GM23248 (cell line): Measurements from ENCODE around the gene CADM3. TPM values are rescaled to one million over a fixed set of nuclear protein-coding genes. Genes with fewer than 3 reads are reported as not detected.

Source experiments
- DNase-seq: peaks from one replicate; pipeline ENCODE4 v3.0.0-alpha.2; 2015
- H2AFZ ChIP-seq: fragments of 200-600 bp; sonication (generic); 2 replicates; pipeline ENCODE4 v1.6.1; 2016; ENCODE audit warnings: antibody characterized with exemption
- H3F3A ChIP-seq: fragments of 200-600 bp; sonication (generic); 2 replicates; pipeline ENCODE4 v1.6.1; 2016; ENCODE audit warnings: mild to moderate bottlenecking, antibody characterized with exemption, mixed run types; ENCODE audit not compliant: insufficient read depth
- H3K27ac ChIP-seq: fragments of 200-600 bp; sonication (generic); 2 replicates; pipeline ENCODE4 v1.5.1; 2016; ENCODE audit warnings: mild to moderate bottlenecking
- H3K27me3 ChIP-seq: fragments of 200-600 bp; sonication (generic); replicated peaks from 2 replicates; pipeline ENCODE4 v1.6.1; 2016; ENCODE audit warnings: mild to moderate bottlenecking; ENCODE audit not compliant: insufficient read depth
- H3K36me3 ChIP-seq: fragments of 200-600 bp; sonication (generic); 2 replicates; pipeline ENCODE4 v1.6.1; 2016; ENCODE audit warnings: low read depth, mild to moderate bottlenecking
- H3K4me1 ChIP-seq: fragments of 200-600 bp; sonication (generic); 2 replicates; pipeline ENCODE4 v1.6.1; 2016; ENCODE audit warnings: mild to moderate bottlenecking; ENCODE audit not compliant: insufficient read depth
- H3K4me2 ChIP-seq: fragments of 200-600 bp; sonication (generic); one replicate; pipeline ENCODE4 v1.6.1; 2016; ENCODE audit warnings: mild to moderate bottlenecking; ENCODE audit not compliant: unreplicated experiment
- H3K4me3 ChIP-seq: fragments of 200-600 bp; sonication (generic); 2 replicates; pipeline ENCODE4 v1.5.1; 2016; ENCODE audit warnings: mild to moderate bottlenecking
- H3K79me2 ChIP-seq: fragments of 200-600 bp; sonication (generic); 2 replicates; pipeline ENCODE4 v1.6.1; 2016; ENCODE audit warnings: mild to moderate bottlenecking; ENCODE audit not compliant: insufficient read depth
- H3K9ac ChIP-seq: fragments of 200-600 bp; sonication (generic); 2 replicates; pipeline ENCODE4 v1.6.1; 2016; ENCODE audit warnings: mild to moderate bottlenecking
- H3K9me2 ChIP-seq: fragments of 200-600 bp; sonication (generic); 2 replicates; pipeline ENCODE4 v1.6.1; 2016; ENCODE audit warnings: mixed run types, mild to moderate bottlenecking, moderate library complexity; ENCODE audit not compliant: insufficient read depth
- H3K9me3 ChIP-seq: fragments of 200-600 bp; sonication (generic); one replicate; pipeline ENCODE4 v1.6.1; 2017; ENCODE audit warnings: low read depth
- H4K20me1 ChIP-seq: fragments of 200-600 bp; sonication (generic); 2 replicates; pipeline ENCODE4 v1.6.0; 2016; ENCODE audit not compliant: insufficient read depth
- EZH2 ChIP-seq: fragments of 200-600 bp; sonication (generic); IDR thresholded peaks from 2 replicates; pipeline ENCODE4 v1.6.1; 2018; ENCODE audit warnings: antibody characterized with exemption, mild to moderate bottlenecking; ENCODE audit not compliant: insufficient read depth, poor library complexity, severe bottlenecking
- EZH2phosphoT487 ChIP-seq: fragments of 200-600 bp; sonication (generic); IDR thresholded peaks from 2 replicates; pipeline ENCODE4 v1.6.1; 2018; ENCODE audit warnings: antibody characterized with exemption, moderate library complexity, mild to moderate bottlenecking, low read depth; ENCODE audit not compliant: insufficient read depth
- WGBS, 2 experiments: methylation state at CpG; one replicate each; pipeline ENCODE4 v1.1.6; 2015 to 2017; ENCODE audit warnings: low lambda C conversion rate in 2 of 2, low coverage in 1 of 2; ENCODE audit errors: missing lambda C conversion rate in 2 of 2; 5-methylcytosine and 5-hydroxymethylcytosine counted together
- in situ Hi-C: fragments of 300-500 bp; cut with MboI; formaldehyde crosslinking; loops from 2 replicates; pipeline ENCODE4 v1.15.0; 2020
- polyA plus RNA-seq: library from polyadenylated mRNA; unstranded; fragments of >200 nt; fragmentation: Nextera tagmentation; extraction: Ambion mirVana; gene quantifications from 2 replicates; pipeline ENCODE4 v1.2.1, GENCODE V29; 2016
- total RNA-seq: library from RNA; depleted of rRNA; stranded (reverse); fragments of >200 nt; shearing (Covaris generic); gene quantifications from 2 replicates; pipeline ENCODE4 v1.2.3, GENCODE V29; 2014

CADM3 gene
- total and polyA plus RNA-seq, 2 experiments from 2014 or later: not detected

DNA sequence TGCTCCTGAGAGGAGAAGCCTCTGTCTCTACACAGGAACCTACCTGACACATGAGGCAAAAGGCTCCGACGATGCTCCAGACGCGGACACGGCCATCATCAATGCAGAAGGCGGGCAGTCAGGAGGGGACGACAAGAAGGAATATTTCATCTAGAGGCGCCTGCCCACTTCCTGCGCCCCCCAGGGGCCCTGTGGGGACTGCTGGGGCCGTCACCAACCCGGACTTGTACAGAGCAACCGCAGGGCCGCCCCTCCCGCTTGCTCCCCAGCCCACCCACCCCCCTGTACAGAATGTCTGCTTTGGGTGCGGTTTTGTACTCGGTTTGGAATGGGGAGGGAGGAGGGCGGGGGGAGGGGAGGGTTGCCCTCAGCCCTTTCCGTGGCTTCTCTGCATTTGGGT, 29.4 kb downstream of the CADM3 start:
- whole genome bisulfite sequencing, 2 experiments: 65 to 72% methylated on average over 6 to 18 of the region's 18 CpGs
- H3K9ac ChIP-seq: no peak overlapping the region
- in situ Hi-C loops: no loop called here

DNA sequence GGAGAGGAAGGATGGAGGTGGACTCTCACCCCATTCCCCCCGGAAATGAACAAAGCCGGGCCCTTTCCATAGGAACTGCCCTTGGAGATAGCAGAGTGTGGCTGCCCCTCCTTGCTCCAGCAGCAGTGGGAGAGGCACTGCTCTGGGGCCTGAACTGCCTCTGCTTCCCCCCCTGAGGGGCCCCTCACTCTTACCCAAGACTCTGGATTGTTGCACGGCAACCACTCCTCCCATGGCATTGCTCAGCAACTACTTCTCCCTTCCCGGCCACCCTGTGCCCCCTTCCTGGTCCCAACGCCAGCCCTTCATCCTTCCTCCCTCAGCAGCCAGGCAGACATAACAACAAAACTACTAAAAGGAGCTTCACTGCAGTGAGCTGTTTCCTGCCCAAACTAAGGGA, 30.2 kb downstream of the CADM3 start:
- DNase-seq: no peak
- Histone ChIP-seq H3F3A (no peaks in the 10 kb centered on the region), H3K9me3 (no peaks in the 10 kb centered on the region), H3K9ac (no peak overlapping the region), H3K36me3 (no peaks in the 10 kb centered on the region), H3K27me3 (peaks cover 13% of the 10 kb centered on the region), H3K27ac (no peak overlapping the region), H3K9me2 (no peaks in the 10 kb centered on the region), H3K4me1 (no peaks in the 10 kb centered on the region), H3K4me3 (no peak overlapping the region), H4K20me1 (no peaks in the 10 kb centered on the region), H3K4me2 (no peak overlapping the region), H2AFZ (no peak overlapping the region), H3K79me2 (no peaks in the 10 kb centered on the region)
- in situ Hi-C loops: no loop called here
- TF ChIP-seq EZH2phosphoT487 (no peak), EZH2 (no peak)
- 51 to 57% methylated on average over 4 to 5 of the region's 5 CpGs for WGBS, 2 experiments

More for the DNA sequence above, 29.4 kb downstream of the CADM3 start:
- no peaks in the 10 kb centered on the region for H3K4me1 ChIP-seq
- H3K4me3 ChIP-seq: no peak overlapping the region
- no peaks in the 10 kb centered on the region for H3K9me3 ChIP-seq
- no peaks in the 10 kb centered on the region for H3K36me3 ChIP-seq
- DNase-seq: no peak
- H2AFZ ChIP-seq: no peak overlapping the region
- no peak for TF ChIP-seq EZH2phosphoT487
- TF ChIP-seq EZH2: no peak
- no peaks in the 10 kb centered on the region for H4K20me1 ChIP-seq
- no peaks in the 10 kb centered on the region for H3F3A ChIP-seq
- no peaks in the 10 kb centered on the region for H3K9me2 ChIP-seq
- peaks cover 5% of the 10 kb centered on the region for H3K27me3 ChIP-seq
- H3K79me2 ChIP-seq: no peaks in the 10 kb centered on the region
- H3K27ac ChIP-seq: no peak overlapping the region
- H3K4me2 ChIP-seq: no peak overlapping the region

DNA sequence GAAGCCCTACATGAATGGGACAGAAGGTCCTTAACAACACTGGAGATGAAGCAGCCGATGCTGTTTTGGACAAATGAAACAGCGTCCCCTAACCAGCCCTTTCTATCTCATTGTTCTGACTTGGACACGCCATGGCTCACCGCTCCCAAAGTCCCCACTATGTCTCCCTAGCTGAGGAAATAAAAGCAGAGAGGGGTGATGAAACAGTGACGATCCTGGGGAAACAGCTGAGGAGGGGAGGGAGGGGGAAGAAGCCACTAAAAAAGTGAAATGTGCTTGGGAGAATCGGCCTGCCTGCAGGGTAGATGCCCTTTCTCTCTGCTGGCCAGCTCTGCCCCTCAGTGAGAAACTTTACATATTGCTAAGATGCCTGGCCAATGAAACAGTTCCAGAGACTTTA, 32.2 kb downstream of the CADM3 start:
- Histone ChIP-seq H3K9ac (no peak overlapping the region), H3K79me2 (no peaks in the 10 kb centered on the region), H3K4me1 (no peaks in the 10 kb centered on the region), H3K36me3 (no peaks in the 10 kb centered on the region), H3K9me2 (no peaks in the 10 kb centered on the region), H3K27me3 (peaks cover 27% of the 10 kb centered on the region), H3K4me2 (no peak overlapping the region), H3K9me3 (no peaks in the 10 kb centered on the region), H4K20me1 (no peaks in the 10 kb centered on the region), H2AFZ (no peak overlapping the region), H3K27ac (no peak overlapping the region), H3F3A (no peaks in the 10 kb centered on the region), H3K4me3 (no peak overlapping the region)
- in situ Hi-C loops: no loop called here
- TF ChIP-seq EZH2phosphoT487 (no peak), EZH2 (no peak)
- WGBS, 2 experiments: 55 to 61% methylated on average over 6 of the region's 6 CpGs
- no peak for DNase-seq

DNA sequence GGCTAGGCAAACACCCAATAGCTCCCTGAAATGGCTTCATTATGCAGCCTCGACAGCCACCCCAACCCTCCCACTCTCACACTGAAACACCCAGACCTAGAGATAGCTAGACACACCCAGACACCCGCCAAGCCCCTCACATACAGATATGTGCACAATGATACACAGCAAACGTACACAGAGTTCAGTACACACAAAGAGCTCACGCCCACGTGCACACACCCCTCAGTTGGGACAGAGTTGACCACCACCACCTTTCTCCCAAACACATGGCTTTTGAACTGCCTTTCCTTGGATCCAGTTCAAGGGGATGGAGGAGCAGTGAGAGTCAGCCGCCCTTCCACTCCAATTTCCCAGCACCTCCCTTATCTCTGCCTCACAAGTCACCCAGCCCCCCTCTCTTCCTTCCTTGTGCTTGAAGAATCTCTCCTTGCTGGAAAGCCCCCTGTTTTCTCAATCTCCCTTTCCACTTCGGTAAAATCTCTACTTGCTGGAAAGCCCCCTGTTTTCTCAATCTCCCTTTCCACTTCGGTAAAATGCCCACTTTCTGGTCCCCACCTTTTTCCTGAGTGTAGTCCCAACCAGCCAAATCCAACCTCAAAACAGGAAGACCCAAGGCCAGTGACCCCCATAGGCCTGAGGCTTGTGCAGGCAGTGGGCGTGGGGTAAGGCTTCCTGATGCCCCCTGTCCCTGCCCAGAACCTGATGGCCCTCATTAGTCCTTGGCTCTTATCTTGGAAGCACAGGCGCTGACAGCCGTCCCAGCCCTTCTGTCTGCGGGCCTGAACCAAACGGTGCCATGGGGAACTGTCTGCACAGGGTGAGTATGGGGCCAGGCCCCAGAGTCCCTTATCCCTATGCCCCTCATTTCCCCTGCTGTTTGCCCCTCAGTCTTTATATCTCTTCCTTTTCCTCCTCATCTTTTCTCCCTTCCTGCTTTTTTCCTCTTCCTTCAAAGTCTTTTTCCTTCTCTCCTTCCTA, 33.0 kb downstream of the CADM3 start, which contains the start of gene ACKR1:
Gene ACKR1, plus strand, starts transcription at position 715 of the 981 bp plus-strand sequence. Its CDS starts 85 bp downstream, at position 800.
- no peaks in the 10 kb centered on the region for H3K36me3 ChIP-seq
- in situ Hi-C loops: no loop called here
- TF ChIP-seq EZH2 (no peak), EZH2phosphoT487 (no peak)
- H3F3A ChIP-seq: no peaks in the 10 kb centered on the region
- no peaks in the 10 kb centered on the region for H3K79me2 ChIP-seq
- no peaks in the 10 kb centered on the region for H3K9me2 ChIP-seq
- no peaks in the 10 kb centered on the region for H4K20me1 ChIP-seq
- no peak within 1 kb of the TSS for H3K27ac ChIP-seq
- H3K9ac ChIP-seq: no peak within 1 kb of the TSS
- WGBS, 2 experiments: 11 to 13% methylated on average over 13 of the region's 13 CpGs
- peaks cover 29% of the 10 kb centered on the region for H3K27me3 ChIP-seq
- no peaks in the 10 kb centered on the region for H3K9me3 ChIP-seq
- H3K4me2 ChIP-seq: no peak within 1 kb of the TSS
- no peak within 1 kb of the TSS for H3K4me3 ChIP-seq
- no peak for DNase-seq
- H2AFZ ChIP-seq: no peak within 1 kb of the TSS
- no peaks in the 10 kb centered on the region for H3K4me1 ChIP-seq
